WTC11 (cell line): Measurements from ENCODE around the gene DHCR7. TPM values are rescaled to one million over a fixed set of nuclear protein-coding genes. Genes with fewer than 3 reads are reported as not detected.

Experiments used
- ATAC-seq: fragments of 200-7000 bp; cut with Tn5 transposase; 2 replicates; pipeline ENCODE4 v1.10.0; 2021; ENCODE audit warnings: mild to moderate bottlenecking, moderate library complexity
- CTCF ChIA-PET: fragments of 300-600 bp; sonication (Branson Sonifier 250); formaldehyde crosslinking; loops from one replicate; lab custom pipeline; 2021; ENCODE audit warnings: antibody characterized with exemption; lab: Charles Lee
- POLR2A ChIA-PET: fragments of 350-600 bp; sonication (Branson Sonifier 250); formaldehyde crosslinking; loops from one replicate; lab custom pipeline; 2021; ENCODE audit warnings: antibody characterized with exemption; lab: Charles Lee
- DNase-seq: peaks from one replicate; pipeline ENCODE4 v3.0.0; 2021; ENCODE audit warnings: low spot score
- H3K27ac Mint-ChIP-seq: 2 replicates; pipeline ENCODE4 v1.8.0; 2021; ENCODE audit warnings: mixed read lengths
- H3K27me3 Mint-ChIP-seq: 2 replicates; pipeline ENCODE4 v1.8.0; 2021; ENCODE audit warnings: low read depth, mild to moderate bottlenecking, moderate library complexity, mixed read lengths
- H3K36me3 Mint-ChIP-seq: 2 replicates; pipeline ENCODE4 v1.8.0; 2021; ENCODE audit warnings: mixed read lengths
- H3K4me1 Mint-ChIP-seq: 2 replicates; pipeline ENCODE4 v1.8.0; 2022; ENCODE audit warnings: mixed read lengths
- H3K4me3 Mint-ChIP-seq: 2 replicates; pipeline ENCODE4 v1.8.0; 2021; ENCODE audit warnings: mild to moderate bottlenecking, moderate library complexity, mixed read lengths
- H3K9me3 Mint-ChIP-seq: 2 replicates; pipeline ENCODE4 v1.8.0; 2021; ENCODE audit warnings: mixed read lengths
- CREM ChIP-seq: sonication (generic); formaldehyde crosslinking; IDR thresholded peaks from 2 replicates; pipeline ENCODE4 v1.8.1; 2022; ENCODE audit warnings: mild to moderate bottlenecking, missing genetic modification reagents, moderate library complexity
- MYBL2 ChIP-seq: sonication (generic); formaldehyde crosslinking; IDR thresholded peaks from 2 replicates; pipeline ENCODE4 v1.8.1; 2023; ENCODE audit warnings: mild to moderate bottlenecking, moderate library complexity, missing genetic modification reagents
- NR1H2 ChIP-seq: sonication (generic); formaldehyde crosslinking; IDR thresholded peaks from 2 replicates; pipeline ENCODE4 v1.9.0; 2021; ENCODE audit warnings: mild to moderate bottlenecking, moderate library complexity, missing genetic modification reagents
- OVOL2 ChIP-seq: fragments of 250-450 bp; sonication (Bioruptor Pico); IDR thresholded peaks from 2 replicates; pipeline ENCODE4 v1.9.0; 2021; ENCODE audit warnings: mild to moderate bottlenecking, borderline replicate concordance
- ZBTB21 ChIP-seq: sonication (generic); formaldehyde crosslinking; IDR thresholded peaks from 2 replicates; pipeline ENCODE4 v1.8.1; 2023; ENCODE audit warnings: mild to moderate bottlenecking, missing genetic modification reagents, borderline replicate concordance
- ZNF121 ChIP-seq: sonication (generic); formaldehyde crosslinking; IDR thresholded peaks from 2 replicates; pipeline ENCODE4 v1.8.0; 2023; ENCODE audit warnings: missing genetic modification reagents
- ZNF138 ChIP-seq: sonication (generic); formaldehyde crosslinking; conservative IDR thresholded peaks from 2 replicates; pipeline ENCODE4 v1.8.1; 2022; ENCODE audit warnings: mild to moderate bottlenecking, moderate library complexity, missing genetic modification reagents
- ZNF219 ChIP-seq: sonication (generic); formaldehyde crosslinking; IDR thresholded peaks from 2 replicates; pipeline ENCODE4 v1.8.0; 2023; ENCODE audit warnings: missing genetic modification reagents, mild to moderate bottlenecking, borderline replicate concordance
- ZNF232 ChIP-seq: sonication (generic); formaldehyde crosslinking; IDR thresholded peaks from 2 replicates; pipeline ENCODE4 v1.8.0; 2022; ENCODE audit warnings: mild to moderate bottlenecking, missing genetic modification reagents
- ZSCAN18 ChIP-seq: fragments of 250-450 bp; sonication (Bioruptor Pico); IDR thresholded peaks from 2 replicates; pipeline ENCODE4 v2.1.2; 2022; ENCODE audit warnings: mild to moderate bottlenecking, moderate library complexity
- total RNA-seq: library from RNA; stranded (reverse); gene quantifications from 3 replicates; pipeline ENCODE4 v1.2.3, GENCODE V29; 2021
- TF ChIP-seq, protein P1 (sequence below): sonication (generic); formaldehyde crosslinking; IDR thresholded peaks from 2 replicates; pipeline ENCODE4 v1.8.1; 2022; ENCODE audit warnings: missing genetic modification reagents, borderline replicate concordance
- TF ChIP-seq, protein P2 (sequence below): sonication (generic); formaldehyde crosslinking; IDR thresholded peaks from 2 replicates; pipeline ENCODE4 v1.8.1; 2023; ENCODE audit warnings: mild to moderate bottlenecking, moderate library complexity, missing genetic modification reagents
- TF ChIP-seq, protein P3 (sequence below): sonication (generic); formaldehyde crosslinking; IDR thresholded peaks from 2 replicates; pipeline ENCODE4 v1.8.1; 2023; ENCODE audit warnings: mild to moderate bottlenecking, missing genetic modification reagents, borderline replicate concordance
- TF ChIP-seq, protein P4 (sequence below): sonication (generic); formaldehyde crosslinking; IDR thresholded peaks from 2 replicates; pipeline ENCODE4 v1.8.1; 2022; ENCODE audit warnings: low read depth, missing genetic modification reagents, borderline replicate concordance
- TF ChIP-seq, protein P5 (sequence below): fragments of 250-450 bp; sonication (Bioruptor Pico); IDR thresholded peaks from 2 replicates; pipeline ENCODE4 v1.9.0; 2021; ENCODE audit warnings: mild to moderate bottlenecking, borderline replicate concordance
- TF ChIP-seq, protein P6 (sequence below): sonication (generic); formaldehyde crosslinking; IDR thresholded peaks from 2 replicates; pipeline ENCODE4 v1.8.1; 2023; ENCODE audit warnings: mild to moderate bottlenecking, missing genetic modification reagents, moderate library complexity
- TF ChIP-seq, protein P7 (sequence below): sonication (generic); formaldehyde crosslinking; IDR thresholded peaks from 2 replicates; pipeline ENCODE4 v1.8.0; 2022; ENCODE audit warnings: mild to moderate bottlenecking, missing genetic modification reagents

Gene DHCR7
- total RNA-seq, 1 experiment from 2014 or later, result 104 TPM

DNA sequence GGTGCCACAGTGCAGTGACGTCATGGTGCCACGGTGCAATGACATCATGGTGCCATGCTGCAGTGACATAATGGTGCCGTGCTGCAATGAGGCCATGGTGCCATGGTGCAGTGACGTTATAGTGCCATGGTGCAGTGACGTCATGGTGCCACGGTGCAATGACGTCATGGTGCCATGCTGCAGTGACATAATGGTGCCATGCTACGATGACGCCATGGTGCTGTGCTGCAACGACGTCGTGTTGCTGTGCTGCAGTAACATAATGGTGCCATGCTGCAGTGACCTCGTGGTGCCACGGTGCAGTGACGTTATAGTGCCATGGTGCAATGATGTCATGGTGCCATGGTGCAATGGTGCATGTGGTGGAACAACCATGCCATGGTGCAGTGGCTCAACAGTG lies 45.3 kb downstream of the DHCR7 start (continued):
- TF ChIP-seq, protein P1, sequence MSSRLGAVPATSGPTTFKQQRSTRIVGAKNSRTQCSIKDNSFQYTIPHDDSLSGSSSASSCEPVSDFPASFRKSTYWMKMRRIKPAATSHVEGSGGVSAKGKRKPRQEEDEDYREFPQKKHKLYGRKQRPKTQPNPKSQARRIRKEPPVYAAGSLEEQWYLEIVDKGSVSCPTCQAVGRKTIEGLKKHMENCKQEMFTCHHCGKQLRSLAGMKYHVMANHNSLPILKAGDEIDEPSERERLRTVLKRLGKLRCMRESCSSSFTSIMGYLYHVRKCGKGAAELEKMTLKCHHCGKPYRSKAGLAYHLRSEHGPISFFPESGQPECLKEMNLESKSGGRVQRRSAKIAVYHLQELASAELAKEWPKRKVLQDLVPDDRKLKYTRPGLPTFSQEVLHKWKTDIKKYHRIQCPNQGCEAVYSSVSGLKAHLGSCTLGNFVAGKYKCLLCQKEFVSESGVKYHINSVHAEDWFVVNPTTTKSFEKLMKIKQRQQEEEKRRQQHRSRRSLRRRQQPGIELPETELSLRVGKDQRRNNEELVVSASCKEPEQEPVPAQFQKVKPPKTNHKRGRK (CRISPR knock-in tag), result no peak
- TF ChIP-seq, protein P2, sequence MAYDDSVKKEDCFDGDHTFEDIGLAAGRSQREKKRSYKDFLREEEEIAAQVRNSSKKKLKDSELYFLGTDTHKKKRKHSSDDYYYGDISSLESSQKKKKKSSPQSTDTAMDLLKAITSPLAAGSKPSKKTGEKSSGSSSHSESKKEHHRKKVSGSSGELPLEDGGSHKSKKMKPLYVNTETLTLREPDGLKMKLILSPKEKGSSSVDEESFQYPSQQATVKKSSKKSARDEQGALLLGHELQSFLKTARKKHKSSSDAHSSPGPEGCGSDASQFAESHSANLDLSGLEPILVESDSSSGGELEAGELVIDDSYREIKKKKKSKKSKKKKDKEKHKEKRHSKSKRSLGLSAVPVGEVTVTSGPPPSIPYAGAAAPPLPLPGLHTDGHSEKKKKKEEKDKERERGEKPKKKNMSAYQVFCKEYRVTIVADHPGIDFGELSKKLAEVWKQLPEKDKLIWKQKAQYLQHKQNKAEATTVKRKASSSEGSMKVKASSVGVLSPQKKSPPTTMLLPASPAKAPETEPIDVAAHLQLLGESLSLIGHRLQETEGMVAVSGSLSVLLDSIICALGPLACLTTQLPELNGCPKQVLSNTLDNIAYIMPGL, result no peak

DNA sequence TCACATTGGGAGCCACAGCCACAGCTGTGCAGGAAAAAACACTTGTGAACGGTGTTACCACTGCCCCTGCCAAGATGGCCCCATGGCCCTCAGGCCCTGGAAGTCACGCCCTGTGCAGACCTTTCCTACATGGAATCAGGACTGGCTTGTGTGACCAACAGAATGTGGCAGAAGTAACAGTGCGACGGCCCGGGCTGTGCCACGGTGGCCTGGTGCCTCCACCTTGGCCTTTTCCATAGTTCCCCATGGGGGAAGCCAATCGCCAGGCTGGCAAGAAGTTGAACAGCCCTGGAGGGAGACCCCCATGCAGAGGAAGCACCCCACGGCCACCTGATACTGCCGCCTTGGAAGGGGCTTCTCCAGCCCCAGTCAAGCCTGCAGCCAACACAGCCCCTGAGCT lies 48.0 kb downstream of the DHCR7 start:
- DNase-seq (no peak), ATAC-seq (no peak)
- TF ChIP-seq NR1H2, result no peak
- TF ChIP-seq, protein P3, sequence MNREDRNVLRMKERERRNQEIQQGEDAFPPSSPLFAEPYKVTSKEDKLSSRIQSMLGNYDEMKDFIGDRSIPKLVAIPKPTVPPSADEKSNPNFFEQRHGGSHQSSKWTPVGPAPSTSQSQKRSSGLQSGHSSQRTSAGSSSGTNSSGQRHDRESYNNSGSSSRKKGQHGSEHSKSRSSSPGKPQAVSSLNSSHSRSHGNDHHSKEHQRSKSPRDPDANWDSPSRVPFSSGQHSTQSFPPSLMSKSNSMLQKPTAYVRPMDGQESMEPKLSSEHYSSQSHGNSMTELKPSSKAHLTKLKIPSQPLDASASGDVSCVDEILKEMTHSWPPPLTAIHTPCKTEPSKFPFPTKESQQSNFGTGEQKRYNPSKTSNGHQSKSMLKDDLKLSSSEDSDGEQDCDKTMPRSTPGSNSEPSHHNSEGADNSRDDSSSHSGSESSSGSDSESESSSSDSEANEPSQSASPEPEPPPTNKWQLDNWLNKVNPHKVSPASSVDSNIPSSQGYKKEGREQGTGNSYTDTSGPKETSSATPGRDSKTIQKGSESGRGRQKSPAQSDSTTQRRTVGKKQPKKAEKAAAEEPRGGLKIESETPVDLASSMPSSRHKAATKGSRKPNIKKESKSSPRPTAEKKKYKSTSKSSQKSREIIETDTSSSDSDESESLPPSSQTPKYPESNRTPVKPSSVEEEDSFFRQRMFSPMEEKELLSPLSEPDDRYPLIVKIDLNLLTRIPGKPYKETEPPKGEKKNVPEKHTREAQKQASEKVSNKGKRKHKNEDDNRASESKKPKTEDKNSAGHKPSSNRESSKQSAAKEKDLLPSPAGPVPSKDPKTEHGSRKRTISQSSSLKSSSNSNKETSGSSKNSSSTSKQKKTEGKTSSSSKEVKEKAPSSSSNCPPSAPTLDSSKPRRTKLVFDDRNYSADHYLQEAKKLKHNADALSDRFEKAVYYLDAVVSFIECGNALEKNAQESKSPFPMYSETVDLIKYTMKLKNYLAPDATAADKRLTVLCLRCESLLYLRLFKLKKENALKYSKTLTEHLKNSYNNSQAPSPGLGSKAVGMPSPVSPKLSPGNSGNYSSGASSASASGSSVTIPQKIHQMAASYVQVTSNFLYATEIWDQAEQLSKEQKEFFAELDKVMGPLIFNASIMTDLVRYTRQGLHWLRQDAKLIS, result no peak
- TF ChIP-seq, protein P4, sequence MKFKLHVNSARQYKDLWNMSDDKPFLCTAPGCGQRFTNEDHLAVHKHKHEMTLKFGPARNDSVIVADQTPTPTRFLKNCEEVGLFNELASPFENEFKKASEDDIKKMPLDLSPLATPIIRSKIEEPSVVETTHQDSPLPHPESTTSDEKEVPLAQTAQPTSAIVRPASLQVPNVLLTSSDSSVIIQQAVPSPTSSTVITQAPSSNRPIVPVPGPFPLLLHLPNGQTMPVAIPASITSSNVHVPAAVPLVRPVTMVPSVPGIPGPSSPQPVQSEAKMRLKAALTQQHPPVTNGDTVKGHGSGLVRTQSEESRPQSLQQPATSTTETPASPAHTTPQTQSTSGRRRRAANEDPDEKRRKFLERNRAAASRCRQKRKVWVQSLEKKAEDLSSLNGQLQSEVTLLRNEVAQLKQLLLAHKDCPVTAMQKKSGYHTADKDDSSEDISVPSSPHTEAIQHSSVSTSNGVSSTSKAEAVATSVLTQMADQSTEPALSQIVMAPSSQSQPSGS, result no peak
- no peak for TF ChIP-seq ZSCAN18 (CRISPR knock-in tag)
- TF ChIP-seq MYBL2 (CRISPR knock-in tag), result no peak
- no peak for TF ChIP-seq ZNF121 (CRISPR knock-in tag)
- no peak for TF ChIP-seq ZNF219 (CRISPR knock-in tag)
- no peak for TF ChIP-seq ZNF138 (CRISPR knock-in tag)
- no peak for TF ChIP-seq CREM (CRISPR knock-in tag)
- TF ChIP-seq, protein P5, sequence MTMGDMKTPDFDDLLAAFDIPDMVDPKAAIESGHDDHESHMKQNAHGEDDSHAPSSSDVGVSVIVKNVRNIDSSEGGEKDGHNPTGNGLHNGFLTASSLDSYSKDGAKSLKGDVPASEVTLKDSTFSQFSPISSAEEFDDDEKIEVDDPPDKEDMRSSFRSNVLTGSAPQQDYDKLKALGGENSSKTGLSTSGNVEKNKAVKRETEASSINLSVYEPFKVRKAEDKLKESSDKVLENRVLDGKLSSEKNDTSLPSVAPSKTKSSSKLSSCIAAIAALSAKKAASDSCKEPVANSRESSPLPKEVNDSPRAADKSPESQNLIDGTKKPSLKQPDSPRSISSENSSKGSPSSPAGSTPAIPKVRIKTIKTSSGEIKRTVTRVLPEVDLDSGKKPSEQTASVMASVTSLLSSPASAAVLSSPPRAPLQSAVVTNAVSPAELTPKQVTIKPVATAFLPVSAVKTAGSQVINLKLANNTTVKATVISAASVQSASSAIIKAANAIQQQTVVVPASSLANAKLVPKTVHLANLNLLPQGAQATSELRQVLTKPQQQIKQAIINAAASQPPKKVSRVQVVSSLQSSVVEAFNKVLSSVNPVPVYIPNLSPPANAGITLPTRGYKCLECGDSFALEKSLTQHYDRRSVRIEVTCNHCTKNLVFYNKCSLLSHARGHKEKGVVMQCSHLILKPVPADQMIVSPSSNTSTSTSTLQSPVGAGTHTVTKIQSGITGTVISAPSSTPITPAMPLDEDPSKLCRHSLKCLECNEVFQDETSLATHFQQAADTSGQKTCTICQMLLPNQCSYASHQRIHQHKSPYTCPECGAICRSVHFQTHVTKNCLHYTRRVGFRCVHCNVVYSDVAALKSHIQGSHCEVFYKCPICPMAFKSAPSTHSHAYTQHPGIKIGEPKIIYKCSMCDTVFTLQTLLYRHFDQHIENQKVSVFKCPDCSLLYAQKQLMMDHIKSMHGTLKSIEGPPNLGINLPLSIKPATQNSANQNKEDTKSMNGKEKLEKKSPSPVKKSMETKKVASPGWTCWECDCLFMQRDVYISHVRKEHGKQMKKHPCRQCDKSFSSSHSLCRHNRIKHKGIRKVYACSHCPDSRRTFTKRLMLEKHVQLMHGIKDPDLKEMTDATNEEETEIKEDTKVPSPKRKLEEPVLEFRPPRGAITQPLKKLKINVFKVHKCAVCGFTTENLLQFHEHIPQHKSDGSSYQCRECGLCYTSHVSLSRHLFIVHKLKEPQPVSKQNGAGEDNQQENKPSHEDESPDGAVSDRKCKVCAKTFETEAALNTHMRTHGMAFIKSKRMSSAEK, result no peak
- TF ChIP-seq OVOL2 (CRISPR knock-in tag), result no peak
- TF ChIP-seq ZBTB21 (CRISPR knock-in tag), result no peak
- TF ChIP-seq, protein P6, sequence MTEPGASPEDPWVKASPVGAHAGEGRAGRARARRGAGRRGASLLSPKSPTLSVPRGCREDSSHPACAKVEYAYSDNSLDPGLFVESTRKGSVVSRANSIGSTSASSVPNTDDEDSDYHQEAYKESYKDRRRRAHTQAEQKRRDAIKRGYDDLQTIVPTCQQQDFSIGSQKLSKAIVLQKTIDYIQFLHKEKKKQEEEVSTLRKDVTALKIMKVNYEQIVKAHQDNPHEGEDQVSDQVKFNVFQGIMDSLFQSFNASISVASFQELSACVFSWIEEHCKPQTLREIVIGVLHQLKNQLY (CRISPR knock-in tag), result no peak
- TF ChIP-seq, protein P7, sequence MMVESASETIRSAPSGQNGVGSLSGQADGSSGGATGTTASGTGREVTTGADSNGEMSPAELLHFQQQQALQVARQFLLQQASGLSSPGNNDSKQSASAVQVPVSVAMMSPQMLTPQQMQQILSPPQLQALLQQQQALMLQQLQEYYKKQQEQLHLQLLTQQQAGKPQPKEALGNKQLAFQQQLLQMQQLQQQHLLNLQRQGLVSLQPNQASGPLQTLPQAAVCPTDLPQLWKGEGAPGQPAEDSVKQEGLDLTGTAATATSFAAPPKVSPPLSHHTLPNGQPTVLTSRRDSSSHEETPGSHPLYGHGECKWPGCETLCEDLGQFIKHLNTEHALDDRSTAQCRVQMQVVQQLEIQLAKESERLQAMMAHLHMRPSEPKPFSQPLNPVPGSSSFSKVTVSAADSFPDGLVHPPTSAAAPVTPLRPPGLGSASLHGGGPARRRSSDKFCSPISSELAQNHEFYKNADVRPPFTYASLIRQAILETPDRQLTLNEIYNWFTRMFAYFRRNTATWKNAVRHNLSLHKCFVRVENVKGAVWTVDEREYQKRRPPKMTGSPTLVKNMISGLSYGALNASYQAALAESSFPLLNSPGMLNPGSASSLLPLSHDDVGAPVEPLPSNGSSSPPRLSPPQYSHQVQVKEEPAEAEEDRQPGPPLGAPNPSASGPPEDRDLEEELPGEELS (CRISPR knock-in tag), result no peak
- no peak for TF ChIP-seq ZNF232 (CRISPR knock-in tag)
- peaks cover 18% of the 10 kb centered on the region for H3K27me3 Mint-ChIP-seq
- H3K9me3 Mint-ChIP-seq, result peaks cover 19% of the 10 kb centered on the region
- no peak overlapping the region for H3K4me3 Mint-ChIP-seq
- peaks cover 4% of the 10 kb centered on the region for H3K36me3 Mint-ChIP-seq
- no peaks in the 10 kb centered on the region for H3K4me1 Mint-ChIP-seq
- ChIA-PET POLR2A (no interaction called here), CTCF (no interaction called here)
- H3K27ac Mint-ChIP-seq, result no peak overlapping the region
